ENCODE results near the gene RNF227.

Gene RNF227

GRCh38 chr17:7894226-7894625, 21.9 kb downstream of the RNF227 start:
- no peak overlapping the region for H4K8ac ChIP-seq (ENCODE audit: low read depth, low read length)
- no peak overlapping the region for H3K18ac ChIP-seq (ENCODE audit: low read length)
- no peak for DNase-seq
- no peak overlapping the region for H3K27ac ChIP-seq (ENCODE audit: low read depth, low read length)
- H2BK12ac ChIP-seq (ENCODE audit: low read length): no peak overlapping the region
- H4K12ac ChIP-seq (ENCODE audit: low read depth, low read length): no peak overlapping the region
- no CpG with 5 or more reads among the region's 9 CpGs for WGBS (ENCODE audit: extremely low coverage, insufficient coverage, insufficient read length)
- no peak overlapping the region for H2AFZ ChIP-seq (ENCODE audit: insufficient read depth, low read length, poor library complexity)
- H3K79me1 ChIP-seq (ENCODE audit: low read length): peaks cover 2% of the 10 kb centered on the region
- H3K4ac ChIP-seq (ENCODE audit: low read depth, low read length): no peak overlapping the region
- no peak overlapping the region for H2BK120ac ChIP-seq (ENCODE audit: insufficient read depth, low read length, poor library complexity)
- H3K4me3 ChIP-seq (ENCODE audit: low read depth, low read length): no peak overlapping the region
- no peaks in the 10 kb centered on the region for H3K79me2 ChIP-seq (ENCODE audit: control insufficient read depth, insufficient read depth, low read length, poor library complexity)
- no peak overlapping the region for H3K23ac ChIP-seq (ENCODE audit: low read length)
- H3K9ac ChIP-seq (ENCODE audit: low read length): no peak overlapping the region
- no peak overlapping the region for H3K4me2 ChIP-seq (ENCODE audit: low read length)
- peaks cover 48 to 65% of the 10 kb centered on the region in 2 experiments for H3K36me3 ChIP-seq (ENCODE audit: control insufficient read depth in 1 of 2, insufficient read depth in 2 of 2, low read length in 2 of 2)
- no peak overlapping the region for H2AK5ac ChIP-seq (ENCODE audit: low read length)
- no peak overlapping the region for H3K14ac ChIP-seq (ENCODE audit: low read length)
- no peak overlapping the region for H2BK5ac ChIP-seq (ENCODE audit: low read depth, low read length, poor library complexity)
- H3K9me3 ChIP-seq (ENCODE audit: insufficient read depth, low read depth, low read length): no peaks in the 10 kb centered on the region
- H4K91ac ChIP-seq (ENCODE audit: low read depth, low read length): no peak overlapping the region
- H3K4me1 ChIP-seq (ENCODE audit: control insufficient read depth in 1 of 2, insufficient read depth in 2 of 2, low read length in 2 of 2): peaks cover 6% of the 10 kb centered on the region in 2 experiments
- no peaks in the 10 kb centered on the region for H3K27me3 ChIP-seq (ENCODE audit: insufficient read depth, low read length)

- H4K12ac ChIP-seq (ENCODE audit: low read depth, low read length): no peak overlapping the region
- H3K9me3 ChIP-seq (ENCODE audit: insufficient read depth, low read depth, low read length): no peaks in the 10 kb centered on the region
- H3K23ac ChIP-seq (ENCODE audit: low read length): no peak overlapping the region
- no peak overlapping the region for H3K14ac ChIP-seq (ENCODE audit: low read length)
- no peak overlapping the region for H2BK120ac ChIP-seq (ENCODE audit: insufficient read depth, low read length, poor library complexity)
- H4K8ac ChIP-seq (ENCODE audit: low read depth, low read length): no peak overlapping the region
- peaks cover 14 to 15% of the 10 kb centered on the region in 2 experiments for H3K4me1 ChIP-seq (ENCODE audit: control insufficient read depth in 1 of 2, insufficient read depth in 2 of 2, low read length in 2 of 2)
- no peak overlapping the region for H4K91ac ChIP-seq (ENCODE audit: low read depth, low read length)
- no peak overlapping the region for H3K4ac ChIP-seq (ENCODE audit: low read depth, low read length)
- DNase-seq: no peak
- H3K9ac ChIP-seq (ENCODE audit: low read length): no peak overlapping the region
- peaks cover 8% of the 10 kb centered on the region for H3K79me1 ChIP-seq (ENCODE audit: low read length)
- peaks cover 6% of the 10 kb centered on the region for H3K79me2 ChIP-seq (ENCODE audit: control insufficient read depth, insufficient read depth, low read length, poor library complexity)
- no peak overlapping the region for H2BK5ac ChIP-seq (ENCODE audit: low read depth, low read length, poor library complexity)
- no peak overlapping the region for H2AFZ ChIP-seq (ENCODE audit: insufficient read depth, low read length, poor library complexity)
- H3K27me3 ChIP-seq (ENCODE audit: insufficient read depth, low read length): no peaks in the 10 kb centered on the region
- peaks cover 41 to 56% of the 10 kb centered on the region in 2 experiments for H3K36me3 ChIP-seq (ENCODE audit: control insufficient read depth in 1 of 2, insufficient read depth in 2 of 2, low read length in 2 of 2)
- no peak overlapping the region for H2AK5ac ChIP-seq (ENCODE audit: low read length)
- no peak overlapping the region for H3K27ac ChIP-seq (ENCODE audit: low read depth, low read length)
- no peak overlapping the region for H3K4me2 ChIP-seq (ENCODE audit: low read length)
- no peak overlapping the region for H2BK12ac ChIP-seq (ENCODE audit: low read length)
- H3K4me3 ChIP-seq (ENCODE audit: low read depth, low read length): no peak overlapping the region
- no CpG with 5 or more reads among the region's 15 CpGs for WGBS (ENCODE audit: extremely low coverage, insufficient coverage, insufficient read length)
- no peak overlapping the region for H3K18ac ChIP-seq (ENCODE audit: low read length)
Measured at GRCh38 chr17:7893187-7893880, 22.8 kb downstream of the RNF227 start.

- WGBS (ENCODE audit: extremely low coverage, insufficient coverage, insufficient read length): no CpG with 5 or more reads among the region's 11 CpGs
- Histone ChIP-seq H3K27ac (ENCODE audit: low read depth, low read length) (peak overlapping the region; percentile 93), H2AK5ac (ENCODE audit: low read length) (peak overlapping the region; percentile 55), H3K79me2 (ENCODE audit: control insufficient read depth, insufficient read depth, low read length, poor library complexity) (peaks cover 17% of the 10 kb centered on the region), H3K4me3 (ENCODE audit: low read depth, low read length) (no peak overlapping the region), H2BK5ac (ENCODE audit: low read depth, low read length, poor library complexity) (peak overlapping the region; percentile 88), H3K9me3 (ENCODE audit: insufficient read depth, low read depth, low read length) (no peaks in the 10 kb centered on the region), H2AFZ (ENCODE audit: insufficient read depth, low read length, poor library complexity) (no peak overlapping the region), H3K18ac (ENCODE audit: low read length) (peak overlapping the region; percentile 66), H3K4me1 (ENCODE audit: control insufficient read depth in 1 of 2, insufficient read depth in 2 of 2, low read length in 2 of 2) (peaks cover 22 to 25% of the 10 kb centered on the region in 2 experiments), H3K9ac (ENCODE audit: low read length) (peak overlapping the region; percentile 16), H2BK12ac (ENCODE audit: low read length) (peak overlapping the region; percentile 94), H3K79me1 (ENCODE audit: low read length) (peaks cover 37% of the 10 kb centered on the region), H4K91ac (ENCODE audit: low read depth, low read length) (peak overlapping the region; percentile 100), H3K36me3 (ENCODE audit: control insufficient read depth in 1 of 2, insufficient read depth in 2 of 2, low read length in 2 of 2) (peaks cover 23 to 28% of the 10 kb centered on the region in 2 experiments), H3K14ac (ENCODE audit: low read length) (peak overlapping the region; percentile 68), H4K8ac (ENCODE audit: low read depth, low read length) (peak overlapping the region; percentile 83), H3K4me2 (ENCODE audit: low read length) (peak overlapping the region; percentile 31), H2BK120ac (ENCODE audit: insufficient read depth, low read length, poor library complexity) (peak overlapping the region; percentile 56), H4K12ac (ENCODE audit: low read depth, low read length) (no peak overlapping the region), H3K4ac (ENCODE audit: low read depth, low read length) (peak overlapping the region; percentile 50), H3K23ac (ENCODE audit: low read length) (no peak overlapping the region), H3K27me3 (ENCODE audit: insufficient read depth, low read length) (no peaks in the 10 kb centered on the region)
- DNase-seq: peak; percentile 16 to 48
Measured at GRCh38 chr17:7889166-7889955, 26.7 kb downstream of the RNF227 start.

- Histone ChIP-seq H3K36me3 (ENCODE audit: control insufficient read depth in 1 of 2, insufficient read depth in 2 of 2, low read length in 2 of 2) (peaks cover 14 to 18% of the 10 kb centered on the region in 2 experiments), H3K9ac (ENCODE audit: low read length) (peak within 1 kb of the TSS; percentile 73), H3K9me3 (ENCODE audit: insufficient read depth, low read depth, low read length) (no peaks in the 10 kb centered on the region), H2BK12ac (ENCODE audit: low read length) (peak within 1 kb of the TSS; percentile 94), H2BK120ac (ENCODE audit: insufficient read depth, low read length, poor library complexity) (peak within 1 kb of the TSS; percentile 97), H3K27me3 (ENCODE audit: insufficient read depth, low read length) (no peaks in the 10 kb centered on the region), H3K4me3 (ENCODE audit: low read depth, low read length) (peak within 1 kb of the TSS; percentile 70), H2BK5ac (ENCODE audit: low read depth, low read length, poor library complexity) (peak within 1 kb of the TSS; percentile 99), H3K14ac (ENCODE audit: low read length) (peak within 1 kb of the TSS; percentile 91), H2AK5ac (ENCODE audit: low read length) (peak within 1 kb of the TSS; percentile 71), H3K18ac (ENCODE audit: low read length) (peak within 1 kb of the TSS; percentile 98), H3K27ac (ENCODE audit: low read depth, low read length) (peak within 1 kb of the TSS; percentile 93), H4K8ac (ENCODE audit: low read depth, low read length) (peak within 1 kb of the TSS; percentile 91), H3K79me2 (ENCODE audit: control insufficient read depth, insufficient read depth, low read length, poor library complexity) (peaks cover 17% of the 10 kb centered on the region), H4K91ac (ENCODE audit: low read depth, low read length) (peak within 1 kb of the TSS; percentile 100), H2AFZ (ENCODE audit: insufficient read depth, low read length, poor library complexity) (peak within 1 kb of the TSS; percentile 85), H3K79me1 (ENCODE audit: low read length) (peaks cover 37% of the 10 kb centered on the region), H4K12ac (ENCODE audit: low read depth, low read length) (peak within 1 kb of the TSS; percentile 75), H3K4ac (ENCODE audit: low read depth, low read length) (peak within 1 kb of the TSS; percentile 75), H3K23ac (ENCODE audit: low read length) (no peak within 1 kb of the TSS), H3K4me2 (ENCODE audit: low read length) (peak within 1 kb of the TSS; percentile 94), H3K4me1 (ENCODE audit: control insufficient read depth in 1 of 2, insufficient read depth in 2 of 2, low read length in 2 of 2) (peaks cover 22 to 25% of the 10 kb centered on the region in 2 experiments)
- no CpG with 5 or more reads among the region's 18 CpGs for WGBS (ENCODE audit: extremely low coverage, insufficient coverage, insufficient read length)
- DNase-seq: peak; percentile 78 to 87
Measured at GRCh38 chr17:7888184-7888920, 27.7 kb downstream of the RNF227 start, which contains the start of gene CHD3. Gene CHD3 (plus strand): TSS chr17:7888789. CDS start chr17:7889001, 212 bp downstream.
